WTC11 (cell line): ENCODE measurements around the gene FARP2. TPM values are rescaled to one million over a fixed set of nuclear protein-coding genes. Genes with fewer than 3 reads are reported as not detected.
A peak's percentile ranks its signal among the peaks of the same experiment; 100 is the strongest.
"Not testable (repeated sequence)": the region's sequence is repeated elsewhere in the genome, so short reads cannot be mapped to it uniquely, and the experiment has no call there.

ENCODE experiments used
- ATAC-seq: fragments of 200-7000 bp; cut with Tn5 transposase; 2 replicates; pipeline ENCODE4 v1.10.0; 2021; ENCODE audit warnings: mild to moderate bottlenecking, moderate library complexity
- CTCF ChIA-PET: fragments of 300-600 bp; sonication (Branson Sonifier 250); formaldehyde crosslinking; loops from one replicate; lab custom pipeline; 2021; ENCODE audit warnings: antibody characterized with exemption; lab: Charles Lee
- POLR2A ChIA-PET: fragments of 350-600 bp; sonication (Branson Sonifier 250); formaldehyde crosslinking; loops from one replicate; lab custom pipeline; 2021; ENCODE audit warnings: antibody characterized with exemption; lab: Charles Lee
- DNase-seq: peaks from one replicate; pipeline ENCODE4 v3.0.0; 2021; ENCODE audit warnings: low spot score
- H3K27ac Mint-ChIP-seq: 2 replicates; pipeline ENCODE4 v1.8.0; 2021; ENCODE audit warnings: mixed read lengths
- H3K27me3 Mint-ChIP-seq: 2 replicates; pipeline ENCODE4 v1.8.0; 2021; ENCODE audit warnings: low read depth, mild to moderate bottlenecking, moderate library complexity, mixed read lengths
- H3K36me3 Mint-ChIP-seq: 2 replicates; pipeline ENCODE4 v1.8.0; 2021; ENCODE audit warnings: mixed read lengths
- H3K4me1 Mint-ChIP-seq: 2 replicates; pipeline ENCODE4 v1.8.0; 2022; ENCODE audit warnings: mixed read lengths
- H3K4me3 Mint-ChIP-seq: 2 replicates; pipeline ENCODE4 v1.8.0; 2021; ENCODE audit warnings: mild to moderate bottlenecking, moderate library complexity, mixed read lengths
- H3K9me3 Mint-ChIP-seq: 2 replicates; pipeline ENCODE4 v1.8.0; 2021; ENCODE audit warnings: mixed read lengths
- CREM ChIP-seq: sonication (generic); formaldehyde crosslinking; IDR thresholded peaks from 2 replicates; pipeline ENCODE4 v1.8.1; 2022; ENCODE audit warnings: mild to moderate bottlenecking, missing genetic modification reagents, moderate library complexity
- GTF2I ChIP-seq: fragments of 250-450 bp; sonication (Bioruptor Pico); conservative IDR thresholded peaks from 2 replicates; pipeline ENCODE4 v1.4.0; 2021; ENCODE audit warnings: mild to moderate bottlenecking
- HMGA2 ChIP-seq: fragments of 250-450 bp; sonication (Bioruptor Pico); IDR thresholded peaks from 2 replicates; pipeline ENCODE4 v1.4.0; 2021; ENCODE audit warnings: mild to moderate bottlenecking, moderate library complexity
- IRF2 ChIP-seq: sonication (generic); formaldehyde crosslinking; IDR thresholded peaks from 2 replicates; pipeline ENCODE4 v1.8.0; 2022; ENCODE audit warnings: low read depth, missing genetic modification reagents, borderline replicate concordance
- KAT7 ChIP-seq: sonication (generic); formaldehyde crosslinking; IDR thresholded peaks from 2 replicates; pipeline ENCODE4 v1.8.1; 2023; ENCODE audit warnings: missing genetic modification reagents, mild to moderate bottlenecking, borderline replicate concordance
- ZNF219 ChIP-seq: sonication (generic); formaldehyde crosslinking; IDR thresholded peaks from 2 replicates; pipeline ENCODE4 v1.8.0; 2023; ENCODE audit warnings: missing genetic modification reagents, mild to moderate bottlenecking, borderline replicate concordance
- ZNF671 ChIP-seq: fragments of 250-450 bp; sonication (Bioruptor Pico); IDR thresholded peaks from 2 replicates; pipeline ENCODE4 v1.8.0; 2021; ENCODE audit warnings: mild to moderate bottlenecking
- total RNA-seq: library from RNA; stranded (reverse); gene quantifications from 3 replicates; pipeline ENCODE4 v1.2.3, GENCODE V29; 2021
- TF ChIP-seq, protein P1 (sequence below): fragments of 250-450 bp; sonication (Bioruptor Pico); conservative IDR thresholded peaks from 2 replicates; pipeline ENCODE4 v1.9.0; 2021; ENCODE audit warnings: mild to moderate bottlenecking
- TF ChIP-seq, protein P2 (sequence below): fragments of 200-600 bp; IDR thresholded peaks from 2 replicates; pipeline ENCODE4 v1.8.0; 2022; ENCODE audit warnings: antibody characterized with exemption
- TF ChIP-seq, protein P3 (sequence below): sonication (generic); formaldehyde crosslinking; IDR thresholded peaks from 2 replicates; pipeline ENCODE4 v1.8.1; 2022; ENCODE audit warnings: mild to moderate bottlenecking, moderate library complexity, missing genetic modification reagents
- TF ChIP-seq, protein P4 (sequence below): sonication (generic); formaldehyde crosslinking; IDR thresholded peaks from 2 replicates; pipeline ENCODE4 v1.8.1; 2023; ENCODE audit warnings: mild to moderate bottlenecking, missing genetic modification reagents, moderate library complexity
- TF ChIP-seq, protein P5 (sequence below): sonication (generic); formaldehyde crosslinking; IDR thresholded peaks from 2 replicates; pipeline ENCODE4 v1.8.1; 2023; ENCODE audit warnings: mild to moderate bottlenecking, missing genetic modification reagents, borderline replicate concordance
- TF ChIP-seq, protein P6 (sequence below): sonication (generic); formaldehyde crosslinking; IDR thresholded peaks from 2 replicates; pipeline ENCODE4 v1.8.0; 2023; ENCODE audit warnings: mild to moderate bottlenecking, missing genetic modification reagents
- TF ChIP-seq, protein P7 (sequence below): sonication (generic); formaldehyde crosslinking; IDR thresholded peaks from 2 replicates; pipeline ENCODE4 v1.8.0; 2022; ENCODE audit warnings: mild to moderate bottlenecking, missing genetic modification reagents

Gene FARP2
- total RNA-seq, 1 experiment from 2014 or later: 37.8 TPM

DNA sequence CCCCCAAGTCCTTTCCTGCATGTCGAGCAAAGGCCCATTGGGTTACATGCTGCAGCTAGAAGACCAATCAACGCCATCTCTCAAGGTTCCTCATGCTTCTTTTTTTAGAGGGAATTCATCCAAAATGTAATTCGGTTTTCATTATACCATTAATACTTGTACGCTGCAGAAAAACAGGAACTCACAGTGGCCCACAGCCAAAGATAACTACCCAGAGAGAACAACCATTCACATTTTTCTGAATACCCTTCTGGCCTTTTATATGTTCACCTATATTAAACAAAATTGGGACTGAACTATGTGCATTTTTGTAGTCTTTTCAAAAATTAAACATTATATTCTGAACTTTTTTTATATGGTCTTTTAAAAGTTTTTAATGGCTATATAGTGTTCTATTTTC lies 25.8 kb downstream of the FARP2 start (continued):
- TF ChIP-seq, protein P1, sequence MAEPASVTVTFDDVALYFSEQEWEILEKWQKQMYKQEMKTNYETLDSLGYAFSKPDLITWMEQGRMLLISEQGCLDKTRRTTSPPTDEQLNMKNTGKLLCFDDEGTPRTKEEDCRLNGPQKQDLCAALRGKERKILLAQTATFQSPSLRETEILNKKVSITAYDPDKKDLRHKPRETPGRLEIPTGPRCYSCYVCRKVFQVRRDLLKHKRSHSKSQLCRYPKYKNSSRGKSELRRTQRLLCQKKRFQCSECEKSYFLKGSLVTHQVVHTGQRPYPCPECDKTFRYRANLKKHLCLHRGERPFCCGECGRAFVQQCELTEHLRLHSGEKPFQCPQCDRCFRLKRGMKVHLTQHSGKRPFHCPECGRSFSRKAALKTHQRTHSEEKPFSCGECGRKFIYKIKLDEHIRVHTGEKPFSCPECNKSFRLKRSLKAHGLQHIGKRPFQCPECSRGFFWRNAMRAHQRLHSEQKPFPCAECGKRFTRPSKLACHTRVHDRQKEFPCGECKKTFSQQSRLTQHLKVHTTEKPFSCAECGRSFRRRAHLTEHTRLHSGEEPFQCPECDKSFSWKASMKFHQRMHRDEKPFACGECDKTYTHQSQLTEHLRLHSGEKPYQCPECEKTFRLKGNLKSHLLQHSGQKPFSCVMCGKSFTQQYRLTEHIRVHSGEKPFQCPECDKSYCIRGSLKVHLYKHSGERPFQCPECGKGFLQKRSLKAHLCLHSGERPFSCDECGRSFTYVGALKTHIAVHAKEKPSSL (CRISPR knock-in tag): no peak
- TF ChIP-seq ZNF219 (CRISPR knock-in tag): no peak
- TF ChIP-seq ZNF671 (CRISPR knock-in tag): no peak
- TF ChIP-seq GTF2I (CRISPR knock-in tag): no peak
- TF ChIP-seq, protein P2, sequence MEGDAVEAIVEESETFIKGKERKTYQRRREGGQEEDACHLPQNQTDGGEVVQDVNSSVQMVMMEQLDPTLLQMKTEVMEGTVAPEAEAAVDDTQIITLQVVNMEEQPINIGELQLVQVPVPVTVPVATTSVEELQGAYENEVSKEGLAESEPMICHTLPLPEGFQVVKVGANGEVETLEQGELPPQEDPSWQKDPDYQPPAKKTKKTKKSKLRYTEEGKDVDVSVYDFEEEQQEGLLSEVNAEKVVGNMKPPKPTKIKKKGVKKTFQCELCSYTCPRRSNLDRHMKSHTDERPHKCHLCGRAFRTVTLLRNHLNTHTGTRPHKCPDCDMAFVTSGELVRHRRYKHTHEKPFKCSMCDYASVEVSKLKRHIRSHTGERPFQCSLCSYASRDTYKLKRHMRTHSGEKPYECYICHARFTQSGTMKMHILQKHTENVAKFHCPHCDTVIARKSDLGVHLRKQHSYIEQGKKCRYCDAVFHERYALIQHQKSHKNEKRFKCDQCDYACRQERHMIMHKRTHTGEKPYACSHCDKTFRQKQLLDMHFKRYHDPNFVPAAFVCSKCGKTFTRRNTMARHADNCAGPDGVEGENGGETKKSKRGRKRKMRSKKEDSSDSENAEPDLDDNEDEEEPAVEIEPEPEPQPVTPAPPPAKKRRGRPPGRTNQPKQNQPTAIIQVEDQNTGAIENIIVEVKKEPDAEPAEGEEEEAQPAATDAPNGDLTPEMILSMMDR: no peak
- no peak for TF ChIP-seq HMGA2 (CRISPR knock-in tag)
- TF ChIP-seq, protein P3, sequence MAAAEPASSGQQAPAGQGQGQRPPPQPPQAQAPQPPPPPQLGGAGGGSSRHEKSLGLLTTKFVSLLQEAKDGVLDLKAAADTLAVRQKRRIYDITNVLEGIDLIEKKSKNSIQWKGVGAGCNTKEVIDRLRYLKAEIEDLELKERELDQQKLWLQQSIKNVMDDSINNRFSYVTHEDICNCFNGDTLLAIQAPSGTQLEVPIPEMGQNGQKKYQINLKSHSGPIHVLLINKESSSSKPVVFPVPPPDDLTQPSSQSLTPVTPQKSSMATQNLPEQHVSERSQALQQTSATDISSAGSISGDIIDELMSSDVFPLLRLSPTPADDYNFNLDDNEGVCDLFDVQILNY (CRISPR knock-in tag): no peak
- TF ChIP-seq KAT7: no peak
- TF ChIP-seq, protein P4, sequence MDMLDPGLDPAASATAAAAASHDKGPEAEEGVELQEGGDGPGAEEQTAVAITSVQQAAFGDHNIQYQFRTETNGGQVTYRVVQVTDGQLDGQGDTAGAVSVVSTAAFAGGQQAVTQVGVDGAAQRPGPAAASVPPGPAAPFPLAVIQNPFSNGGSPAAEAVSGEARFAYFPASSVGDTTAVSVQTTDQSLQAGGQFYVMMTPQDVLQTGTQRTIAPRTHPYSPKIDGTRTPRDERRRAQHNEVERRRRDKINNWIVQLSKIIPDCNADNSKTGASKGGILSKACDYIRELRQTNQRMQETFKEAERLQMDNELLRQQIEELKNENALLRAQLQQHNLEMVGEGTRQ (CRISPR knock-in tag): no peak
- TF ChIP-seq, protein P5, sequence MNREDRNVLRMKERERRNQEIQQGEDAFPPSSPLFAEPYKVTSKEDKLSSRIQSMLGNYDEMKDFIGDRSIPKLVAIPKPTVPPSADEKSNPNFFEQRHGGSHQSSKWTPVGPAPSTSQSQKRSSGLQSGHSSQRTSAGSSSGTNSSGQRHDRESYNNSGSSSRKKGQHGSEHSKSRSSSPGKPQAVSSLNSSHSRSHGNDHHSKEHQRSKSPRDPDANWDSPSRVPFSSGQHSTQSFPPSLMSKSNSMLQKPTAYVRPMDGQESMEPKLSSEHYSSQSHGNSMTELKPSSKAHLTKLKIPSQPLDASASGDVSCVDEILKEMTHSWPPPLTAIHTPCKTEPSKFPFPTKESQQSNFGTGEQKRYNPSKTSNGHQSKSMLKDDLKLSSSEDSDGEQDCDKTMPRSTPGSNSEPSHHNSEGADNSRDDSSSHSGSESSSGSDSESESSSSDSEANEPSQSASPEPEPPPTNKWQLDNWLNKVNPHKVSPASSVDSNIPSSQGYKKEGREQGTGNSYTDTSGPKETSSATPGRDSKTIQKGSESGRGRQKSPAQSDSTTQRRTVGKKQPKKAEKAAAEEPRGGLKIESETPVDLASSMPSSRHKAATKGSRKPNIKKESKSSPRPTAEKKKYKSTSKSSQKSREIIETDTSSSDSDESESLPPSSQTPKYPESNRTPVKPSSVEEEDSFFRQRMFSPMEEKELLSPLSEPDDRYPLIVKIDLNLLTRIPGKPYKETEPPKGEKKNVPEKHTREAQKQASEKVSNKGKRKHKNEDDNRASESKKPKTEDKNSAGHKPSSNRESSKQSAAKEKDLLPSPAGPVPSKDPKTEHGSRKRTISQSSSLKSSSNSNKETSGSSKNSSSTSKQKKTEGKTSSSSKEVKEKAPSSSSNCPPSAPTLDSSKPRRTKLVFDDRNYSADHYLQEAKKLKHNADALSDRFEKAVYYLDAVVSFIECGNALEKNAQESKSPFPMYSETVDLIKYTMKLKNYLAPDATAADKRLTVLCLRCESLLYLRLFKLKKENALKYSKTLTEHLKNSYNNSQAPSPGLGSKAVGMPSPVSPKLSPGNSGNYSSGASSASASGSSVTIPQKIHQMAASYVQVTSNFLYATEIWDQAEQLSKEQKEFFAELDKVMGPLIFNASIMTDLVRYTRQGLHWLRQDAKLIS (CRISPR knock-in tag): no peak
- no peak for TF ChIP-seq CREM (CRISPR knock-in tag)
- TF ChIP-seq, all 79 proteins: peak for 0

DNA sequence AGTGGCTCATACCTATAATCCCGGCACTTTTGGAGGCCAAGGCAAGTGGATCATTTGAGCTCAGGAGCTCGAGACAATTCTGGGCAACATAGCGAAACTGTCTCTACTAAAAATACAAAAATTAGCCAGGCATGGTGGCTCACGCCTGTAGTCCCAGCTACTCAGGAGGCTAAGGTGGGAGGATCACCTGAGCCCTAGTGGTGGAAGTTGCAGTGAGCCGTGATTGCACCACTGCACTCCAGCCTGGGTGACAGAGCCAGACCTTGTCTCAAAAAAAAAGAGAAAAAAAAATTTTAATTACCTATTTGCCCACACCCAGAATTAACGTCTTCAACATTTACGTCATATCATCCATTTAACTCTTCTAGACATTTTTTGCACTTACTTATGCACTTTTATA lies 29.4 kb downstream of the FARP2 start:
- DNase-seq, H3K9me3 Mint-ChIP-seq, H3K4me3 Mint-ChIP-seq, H3K36me3 Mint-ChIP-seq, H3K27me3 Mint-ChIP-seq, H3K4me1 Mint-ChIP-seq, POLR2A ChIA-PET, ATAC-seq: not testable (repeated sequence)
- peak overlapping the region; percentile 63; the same call in 1 of the 2 replicates for H3K27ac Mint-ChIP-seq
- CTCF ChIA-PET: interaction anchor here (1.1 to 1.5 kb wide), 2 partner anchors 22 to 225 kb away, joined by 3 to 5 read pairs; no protein-coding TSS in a partner anchor

DNA sequence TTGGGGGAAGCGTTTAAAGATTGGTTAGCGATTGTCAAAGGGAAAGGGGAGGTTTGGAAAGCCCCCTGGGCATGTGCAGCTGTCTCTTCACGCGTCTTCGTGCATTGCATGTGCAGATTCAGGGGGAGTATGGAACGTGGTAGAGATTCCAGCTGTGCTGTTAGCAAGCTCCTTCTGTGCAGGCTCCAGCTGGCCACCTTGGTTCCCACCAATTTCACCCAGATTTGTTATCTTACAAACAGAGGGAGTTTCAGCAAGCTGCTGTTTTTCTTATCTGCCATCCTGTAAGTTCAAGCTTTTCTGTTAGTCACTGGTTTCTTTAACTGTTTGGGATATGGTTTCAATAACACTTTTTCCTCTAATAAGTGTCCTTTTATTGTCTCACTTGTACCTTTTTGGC lies 30.4 kb downstream of the FARP2 start:
- DNase-seq: no peak
- no peak for ATAC-seq
- TF ChIP-seq, protein P5 (CRISPR knock-in tag): no peak
- no peak for TF ChIP-seq IRF2 (CRISPR knock-in tag)
- TF ChIP-seq, protein P6, sequence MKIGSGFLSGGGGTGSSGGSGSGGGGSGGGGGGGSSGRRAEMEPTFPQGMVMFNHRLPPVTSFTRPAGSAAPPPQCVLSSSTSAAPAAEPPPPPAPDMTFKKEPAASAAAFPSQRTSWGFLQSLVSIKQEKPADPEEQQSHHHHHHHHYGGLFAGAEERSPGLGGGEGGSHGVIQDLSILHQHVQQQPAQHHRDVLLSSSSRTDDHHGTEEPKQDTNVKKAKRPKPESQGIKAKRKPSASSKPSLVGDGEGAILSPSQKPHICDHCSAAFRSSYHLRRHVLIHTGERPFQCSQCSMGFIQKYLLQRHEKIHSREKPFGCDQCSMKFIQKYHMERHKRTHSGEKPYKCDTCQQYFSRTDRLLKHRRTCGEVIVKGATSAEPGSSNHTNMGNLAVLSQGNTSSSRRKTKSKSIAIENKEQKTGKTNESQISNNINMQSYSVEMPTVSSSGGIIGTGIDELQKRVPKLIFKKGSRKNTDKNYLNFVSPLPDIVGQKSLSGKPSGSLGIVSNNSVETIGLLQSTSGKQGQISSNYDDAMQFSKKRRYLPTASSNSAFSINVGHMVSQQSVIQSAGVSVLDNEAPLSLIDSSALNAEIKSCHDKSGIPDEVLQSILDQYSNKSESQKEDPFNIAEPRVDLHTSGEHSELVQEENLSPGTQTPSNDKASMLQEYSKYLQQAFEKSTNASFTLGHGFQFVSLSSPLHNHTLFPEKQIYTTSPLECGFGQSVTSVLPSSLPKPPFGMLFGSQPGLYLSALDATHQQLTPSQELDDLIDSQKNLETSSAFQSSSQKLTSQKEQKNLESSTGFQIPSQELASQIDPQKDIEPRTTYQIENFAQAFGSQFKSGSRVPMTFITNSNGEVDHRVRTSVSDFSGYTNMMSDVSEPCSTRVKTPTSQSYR (CRISPR knock-in tag): no peak
- TF ChIP-seq, protein P7, sequence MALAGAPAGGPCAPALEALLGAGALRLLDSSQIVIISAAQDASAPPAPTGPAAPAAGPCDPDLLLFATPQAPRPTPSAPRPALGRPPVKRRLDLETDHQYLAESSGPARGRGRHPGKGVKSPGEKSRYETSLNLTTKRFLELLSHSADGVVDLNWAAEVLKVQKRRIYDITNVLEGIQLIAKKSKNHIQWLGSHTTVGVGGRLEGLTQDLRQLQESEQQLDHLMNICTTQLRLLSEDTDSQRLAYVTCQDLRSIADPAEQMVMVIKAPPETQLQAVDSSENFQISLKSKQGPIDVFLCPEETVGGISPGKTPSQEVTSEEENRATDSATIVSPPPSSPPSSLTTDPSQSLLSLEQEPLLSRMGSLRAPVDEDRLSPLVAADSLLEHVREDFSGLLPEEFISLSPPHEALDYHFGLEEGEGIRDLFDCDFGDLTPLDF (CRISPR knock-in tag): no peak

More for the DNA sequence above, 30.4 kb downstream of the FARP2 start:
- Mint-ChIP-seq H3K4me1 (0 out of 2 replicates have a peak, but pooled peaks cover 6% of the 10 kb centered on the region), H3K4me3 (no peak overlapping the region), H3K36me3 (peaks cover 10% of the 10 kb centered on the region), H3K9me3 (peaks cover 7% of the 10 kb centered on the region; the same call in 1 of the 2 replicates), H3K27me3 (no peaks in the 10 kb centered on the region), H3K27ac (peak overlapping the region; percentile 32; the same call in 1 of the 2 replicates)
- CTCF ChIA-PET: interaction anchor here (0.6 to 1.5 kb wide), 3 partner anchors 13 to 224 kb away, joined by 3 to 5 read pairs (median 3); no protein-coding TSS in a partner anchor
- POLR2A ChIA-PET: no interaction called here
